ENCODE measurements around the gene HOXD8. TPM values are rescaled to one million over a fixed set of nuclear protein-coding genes. Genes with fewer than 3 reads are reported as not detected.
A peak's percentile ranks its signal among the peaks of the same experiment; 100 is the strongest.

HOXD8 gene
- total and polyA plus RNA-seq, 2 of the 8 experiments (the other 6 are each of a cell fraction or from before 2014, with no cell fraction given) = not detected

- H3K23ac ChIP-seq (ENCODE audit: insufficient read length) = no peak overlapping the region
- no peaks in the 10 kb centered on the region for H3K79me2 ChIP-seq (ENCODE audit: control insufficient read depth in 1 of 2, insufficient read depth in 2 of 2, low read length in 2 of 2)
- H2BK20ac ChIP-seq (ENCODE audit: low read length) = no peak overlapping the region
- H3K36me3 ChIP-seq (ENCODE audit: control insufficient read depth in 2 of 4, insufficient read depth in 4 of 4, low read length in 3 of 4) = peaks cover 0 to 11% (median 0%) of the 10 kb centered on the region in 4 experiments; a peak in 1 of 8 replicates
- no peak overlapping the region for H2BK15ac ChIP-seq (ENCODE audit: low read length)
- no peaks in the 10 kb centered on the region for H3K79me1 ChIP-seq (ENCODE audit: low read depth, low read length)
- no peak overlapping the region for H3K4ac ChIP-seq (replicated peaks; ENCODE audit: insufficient read length, low read depth, low read length)
- no peak overlapping the region for H3K56ac ChIP-seq (replicated peaks; ENCODE audit: insufficient read length, low read depth, low read length)
- H3K27ac ChIP-seq (ENCODE audit: low read depth, low read length) = no peak overlapping the region
- peaks cover 2% of the 10 kb centered on the region; the same call in 1 of the 2 replicates for H3K23me2 ChIP-seq (ENCODE audit: low read depth, low read length)
- H2AK5ac ChIP-seq (ENCODE audit: low read depth, low read length) = no peak overlapping the region
- no peak for FAIRE-seq
- no peaks in the 10 kb centered on the region; a peak in 1 of 4 replicates for H3K9me3 ChIP-seq (ENCODE audit: insufficient read depth in 2 of 2, low read depth in 1 of 2, low read length in 1 of 2)
- no peak for TF ChIP-seq RFX5 (IDR thresholded peaks at IDR 0.05; ENCODE audit: borderline replicate concordance, low read depth, low read length)
- TF ChIP-seq CBX8 (IDR thresholded peaks at IDR 0.05; ENCODE audit: borderline replicate concordance, low read depth, low read length) = 0 out of 2 replicates have a peak, but pooled peaks have one; percentile 28
- TF ChIP-seq EZH2 (IDR thresholded peaks at IDR 0.05; ENCODE audit: low read depth, low read length, severe bottlenecking) = peak; percentile 1
- no peak overlapping the region for H3K4me2 ChIP-seq (ENCODE audit: insufficient read depth in 1 of 2, low read depth in 2 of 2, low read length in 2 of 2)
- H2BK12ac ChIP-seq (ENCODE audit: low read depth, low read length) = no peak overlapping the region
- no peak for DNase-seq (ENCODE audit: low read depth in 1 of 2, low spot score in 2 of 2)
- H3K4me1 ChIP-seq (replicated peaks in 1 of 4; ENCODE audit: control insufficient read depth in 3 of 4, insufficient read depth in 4 of 4, low read length in 3 of 4) = peaks cover 0 to 10% (median 2%) of the 10 kb centered on the region in 4 experiments; a peak in 4 of 7 replicates
- peaks cover 18 to 34% of the 10 kb centered on the region in 2 experiments for H4K20me1 ChIP-seq (replicated peaks in 1 of 2; ENCODE audit: control insufficient read depth in 1 of 2, insufficient read depth in 2 of 2, low read length in 2 of 2)
- no peak overlapping the region for H2AFZ ChIP-seq (ENCODE audit: low read length)
- H4K8ac ChIP-seq (ENCODE audit: extremely low read depth, insufficient read depth, low read length) = no peak overlapping the region
- 27% methylated on average over 10 of the region's 11 CpGs; no CpG with 5 or more reads in 1 of the 2 experiments for WGBS, 2 experiments (ENCODE audit: extremely low coverage in 1 of 2, insufficient coverage in 1 of 2, insufficient read length in 1 of 2, insufficient replicate concordance in 2 of 2, low coverage in 1 of 2, low lambda C conversion rate in 2 of 2, missing lambda C conversion rate in 1 of 2)
- POLR2A ChIA-PET (ENCODE audit: partially characterized antibody) = no interaction called here
- no peak overlapping the region for H4K91ac ChIP-seq (replicated peaks; ENCODE audit: insufficient read length, low read length)
- peaks cover 95 to 100% (median 99%) of the 10 kb centered on the region in 4 experiments for H3K27me3 ChIP-seq (replicated peaks in 1 of 4; ENCODE audit: control insufficient read depth in 3 of 4, extremely low read depth in 1 of 4, insufficient read depth in 3 of 4, low read length in 3 of 4)
- no peak overlapping the region for H3K9ac ChIP-seq (replicated peaks in 1 of 4; ENCODE audit: extremely low read depth in 1 of 4, low read depth in 3 of 4, low read length in 3 of 4)
- no peak overlapping the region for H3K14ac ChIP-seq (ENCODE audit: insufficient read length)
- no peak overlapping the region for H4K5ac ChIP-seq (ENCODE audit: insufficient read length, low read depth, low read length)
- H3K18ac ChIP-seq (ENCODE audit: extremely low read depth, low read length) = no peak overlapping the region
- no peak overlapping the region for H3K4me3 ChIP-seq (ENCODE audit: extremely low read depth in 1 of 4, insufficient read depth in 2 of 4, low read depth in 3 of 4, low read length in 4 of 4)
- CTCF ChIA-PET (ENCODE audit: partially characterized antibody) = interaction anchor here (1.0 to 4.4 kb wide), 5 partner anchors 9 to 26 kb away, joined by 3 to 36 read pairs (median 10); no protein-coding TSS in a partner anchor
- H2BK5ac ChIP-seq (ENCODE audit: low read depth, low read length) = no peak overlapping the region
- no peak overlapping the region for H2BK120ac ChIP-seq (replicated peaks; ENCODE audit: low read depth, low read length)
These were observed 19.4 kb downstream of the HOXD8 start for GRCh38 chr2:176148751-176149421.
